ENCODE results near the gene PLCH1.
"Not testable (repeated sequence)": the region's sequence is repeated elsewhere in the genome, so short reads cannot be mapped to it uniquely, and the experiment has no call there.

DNA sequence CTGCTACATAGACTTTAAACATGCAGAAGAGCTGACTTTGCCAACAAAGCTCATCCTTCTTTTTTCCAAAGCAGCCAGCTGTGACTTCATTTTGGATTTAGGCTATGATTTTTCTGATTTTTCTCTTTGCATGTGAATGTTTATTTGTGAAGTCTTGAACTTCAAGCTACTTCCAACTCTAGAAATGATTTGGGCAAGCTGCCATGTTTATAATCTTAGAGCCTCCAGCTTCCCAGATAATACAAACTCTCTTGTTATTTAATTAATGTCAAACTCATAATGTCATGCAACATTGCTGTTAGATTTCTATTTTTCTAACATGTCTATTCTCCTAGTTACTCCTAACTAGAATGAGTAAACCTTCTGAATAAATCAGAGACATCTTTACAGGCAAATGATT, 106.4 kb downstream of the PLCH1 start:
- TF ChIP-seq, protein P1, sequence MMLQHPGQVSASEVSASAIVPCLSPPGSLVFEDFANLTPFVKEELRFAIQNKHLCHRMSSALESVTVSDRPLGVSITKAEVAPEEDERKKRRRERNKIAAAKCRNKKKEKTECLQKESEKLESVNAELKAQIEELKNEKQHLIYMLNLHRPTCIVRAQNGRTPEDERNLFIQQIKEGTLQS (IDR thresholded peaks at IDR 0.05): not testable (repeated sequence)
- TF ChIP-seq, protein P2, sequence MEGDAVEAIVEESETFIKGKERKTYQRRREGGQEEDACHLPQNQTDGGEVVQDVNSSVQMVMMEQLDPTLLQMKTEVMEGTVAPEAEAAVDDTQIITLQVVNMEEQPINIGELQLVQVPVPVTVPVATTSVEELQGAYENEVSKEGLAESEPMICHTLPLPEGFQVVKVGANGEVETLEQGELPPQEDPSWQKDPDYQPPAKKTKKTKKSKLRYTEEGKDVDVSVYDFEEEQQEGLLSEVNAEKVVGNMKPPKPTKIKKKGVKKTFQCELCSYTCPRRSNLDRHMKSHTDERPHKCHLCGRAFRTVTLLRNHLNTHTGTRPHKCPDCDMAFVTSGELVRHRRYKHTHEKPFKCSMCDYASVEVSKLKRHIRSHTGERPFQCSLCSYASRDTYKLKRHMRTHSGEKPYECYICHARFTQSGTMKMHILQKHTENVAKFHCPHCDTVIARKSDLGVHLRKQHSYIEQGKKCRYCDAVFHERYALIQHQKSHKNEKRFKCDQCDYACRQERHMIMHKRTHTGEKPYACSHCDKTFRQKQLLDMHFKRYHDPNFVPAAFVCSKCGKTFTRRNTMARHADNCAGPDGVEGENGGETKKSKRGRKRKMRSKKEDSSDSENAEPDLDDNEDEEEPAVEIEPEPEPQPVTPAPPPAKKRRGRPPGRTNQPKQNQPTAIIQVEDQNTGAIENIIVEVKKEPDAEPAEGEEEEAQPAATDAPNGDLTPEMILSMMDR (IDR thresholded peaks at IDR 0.05 in 2 of 3, conservative IDR thresholded peaks at IDR 0.05 in 1 of 3; ENCODE audit: borderline replicate concordance in 1 of 3, insufficient read depth in 1 of 3, low read depth in 2 of 3, low read length in 2 of 3): not testable (repeated sequence)
- TF ChIP-seq SP1 (IDR thresholded peaks at IDR 0.05; ENCODE audit: low read depth); EZH2 (IDR thresholded peaks at IDR 0.05); POLR2AphosphoS5 (IDR thresholded peaks at IDR 0.05; ENCODE audit: low read depth, low read length); YY1 (IDR thresholded peaks at IDR 0.05; ENCODE audit: extremely low read depth, insufficient replicate concordance, low read depth, low read length); SIN3A (IDR thresholded peaks at IDR 0.05; ENCODE audit: low read depth); CEBPB (IDR thresholded peaks at IDR 0.05; ENCODE audit: low read depth); MAX (IDR thresholded peaks at IDR 0.05); ELF1 (IDR thresholded peaks at IDR 0.05; ENCODE audit: borderline replicate concordance, low read depth); TCF7L2 (IDR thresholded peaks at IDR 0.05; ENCODE audit: borderline replicate concordance, extremely low read depth, insufficient read depth, insufficient read length): not testable (repeated sequence)
- TF ChIP-seq, protein P3, sequence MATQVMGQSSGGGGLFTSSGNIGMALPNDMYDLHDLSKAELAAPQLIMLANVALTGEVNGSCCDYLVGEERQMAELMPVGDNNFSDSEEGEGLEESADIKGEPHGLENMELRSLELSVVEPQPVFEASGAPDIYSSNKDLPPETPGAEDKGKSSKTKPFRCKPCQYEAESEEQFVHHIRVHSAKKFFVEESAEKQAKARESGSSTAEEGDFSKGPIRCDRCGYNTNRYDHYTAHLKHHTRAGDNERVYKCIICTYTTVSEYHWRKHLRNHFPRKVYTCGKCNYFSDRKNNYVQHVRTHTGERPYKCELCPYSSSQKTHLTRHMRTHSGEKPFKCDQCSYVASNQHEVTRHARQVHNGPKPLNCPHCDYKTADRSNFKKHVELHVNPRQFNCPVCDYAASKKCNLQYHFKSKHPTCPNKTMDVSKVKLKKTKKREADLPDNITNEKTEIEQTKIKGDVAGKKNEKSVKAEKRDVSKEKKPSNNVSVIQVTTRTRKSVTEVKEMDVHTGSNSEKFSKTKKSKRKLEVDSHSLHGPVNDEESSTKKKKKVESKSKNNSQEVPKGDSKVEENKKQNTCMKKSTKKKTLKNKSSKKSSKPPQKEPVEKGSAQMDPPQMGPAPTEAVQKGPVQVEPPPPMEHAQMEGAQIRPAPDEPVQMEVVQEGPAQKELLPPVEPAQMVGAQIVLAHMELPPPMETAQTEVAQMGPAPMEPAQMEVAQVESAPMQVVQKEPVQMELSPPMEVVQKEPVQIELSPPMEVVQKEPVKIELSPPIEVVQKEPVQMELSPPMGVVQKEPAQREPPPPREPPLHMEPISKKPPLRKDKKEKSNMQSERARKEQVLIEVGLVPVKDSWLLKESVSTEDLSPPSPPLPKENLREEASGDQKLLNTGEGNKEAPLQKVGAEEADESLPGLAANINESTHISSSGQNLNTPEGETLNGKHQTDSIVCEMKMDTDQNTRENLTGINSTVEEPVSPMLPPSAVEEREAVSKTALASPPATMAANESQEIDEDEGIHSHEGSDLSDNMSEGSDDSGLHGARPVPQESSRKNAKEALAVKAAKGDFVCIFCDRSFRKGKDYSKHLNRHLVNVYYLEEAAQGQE (IDR thresholded peaks at IDR 0.05; ENCODE audit: low read depth): not testable (repeated sequence)
